Progenitor cell of endocrine pancreas (in vitro differentiated cells): ENCODE data around the gene BPIFA2. TPM values are rescaled to one million over a fixed set of nuclear protein-coding genes. Genes with fewer than 3 reads are reported as not detected.
"Not testable (repeated sequence)": the region's sequence is repeated elsewhere in the genome, so short reads cannot be mapped to it uniquely, and the experiment has no call there.

Experiments
- DNase-seq: peaks from one replicate; pipeline ENCODE4 v3.0.0; 2021; ENCODE audit warnings: low spot score; ENCODE audit not compliant: unreplicated experiment
- H3K27ac Mint-ChIP-seq: 2 replicates; pipeline ENCODE4 v1.8.0; 2021; ENCODE audit warnings: mild to moderate bottlenecking, moderate library complexity, mixed read lengths
- H3K27me3 Mint-ChIP-seq: 2 replicates; pipeline ENCODE4 v1.8.0; 2021; ENCODE audit warnings: mixed read lengths
- H3K36me3 Mint-ChIP-seq: 2 replicates; pipeline ENCODE4 v1.8.0; 2022; ENCODE audit warnings: mixed read lengths; ENCODE audit not compliant: insufficient read depth
- H3K4me1 Mint-ChIP-seq: 2 replicates; pipeline ENCODE4 v1.8.0; 2021; ENCODE audit warnings: low read depth, mixed read lengths
- H3K4me3 Mint-ChIP-seq: 2 replicates; pipeline ENCODE4 v1.8.0; 2021; ENCODE audit warnings: low read depth, mild to moderate bottlenecking, moderate library complexity, mixed read lengths
- H3K9me3 Mint-ChIP-seq: 2 replicates; pipeline ENCODE4 v1.8.0; 2021; ENCODE audit warnings: low read depth, mixed read lengths
- long read RNA-seq: library from polyadenylated mRNA; unstranded; transcript quantifications from one replicate; pipeline ENCODE4 v2.0.0, GENCODE V29; 2020
- total RNA-seq: library from RNA; stranded (reverse); gene quantifications from 2 replicates; pipeline ENCODE4 v1.2.1, GENCODE V29; 2021
- TF ChIP-seq, protein P1 (sequence below): fragments of 200-600 bp; sonication (generic); IDR thresholded peaks from one replicate; pipeline ENCODE4 v1.5.0; 2021; ENCODE audit warnings: antibody characterized with exemption, mild to moderate bottlenecking; ENCODE audit not compliant: unreplicated experiment

Gene BPIFA2, protein sequence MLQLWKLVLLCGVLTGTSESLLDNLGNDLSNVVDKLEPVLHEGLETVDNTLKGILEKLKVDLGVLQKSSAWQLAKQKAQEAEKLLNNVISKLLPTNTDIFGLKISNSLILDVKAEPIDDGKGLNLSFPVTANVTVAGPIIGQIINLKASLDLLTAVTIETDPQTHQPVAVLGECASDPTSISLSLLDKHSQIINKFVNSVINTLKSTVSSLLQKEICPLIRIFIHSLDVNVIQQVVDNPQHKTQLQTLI
- not detected in 2 replicates for total RNA-seq
- long read RNA-seq, result 0 reads

DNA sequence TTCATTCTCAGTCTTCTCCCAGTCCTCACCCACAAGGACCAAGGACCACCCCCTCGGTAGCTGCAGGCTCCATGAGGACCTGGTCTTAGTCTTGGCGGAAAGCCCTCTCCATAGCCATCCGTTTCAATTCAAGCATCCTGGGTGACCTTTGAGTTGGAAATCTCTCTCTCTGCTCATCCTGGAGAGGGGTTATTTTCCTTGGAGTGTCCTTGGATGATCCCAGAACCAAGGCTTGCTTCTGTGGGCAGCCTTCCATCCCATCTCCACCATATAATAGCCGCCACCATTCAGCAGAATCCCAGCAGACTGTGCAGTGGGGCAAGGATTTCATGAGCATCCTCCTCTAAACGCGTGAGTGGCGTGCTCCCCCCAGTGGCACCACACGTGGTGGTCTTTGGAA, at the start of gene BPIFA2:
BPIFA2 (plus strand) TSS at position 301 of the 400 bp plus-strand sequence. CDS start 987 bp downstream, outside the sequence.
- Mint-ChIP-seq H3K9me3 (peaks cover 19% of the 10 kb centered on the region), H3K4me3 (no peak within 1 kb of the TSS), H3K36me3 (no peaks in the 10 kb centered on the region), H3K27me3 (peaks cover 14% of the 10 kb centered on the region), H3K4me1 (peaks cover 4% of the 10 kb centered on the region), H3K27ac (no peak within 1 kb of the TSS)
- no peak for DNase-seq
- TF ChIP-seq, protein P1, sequence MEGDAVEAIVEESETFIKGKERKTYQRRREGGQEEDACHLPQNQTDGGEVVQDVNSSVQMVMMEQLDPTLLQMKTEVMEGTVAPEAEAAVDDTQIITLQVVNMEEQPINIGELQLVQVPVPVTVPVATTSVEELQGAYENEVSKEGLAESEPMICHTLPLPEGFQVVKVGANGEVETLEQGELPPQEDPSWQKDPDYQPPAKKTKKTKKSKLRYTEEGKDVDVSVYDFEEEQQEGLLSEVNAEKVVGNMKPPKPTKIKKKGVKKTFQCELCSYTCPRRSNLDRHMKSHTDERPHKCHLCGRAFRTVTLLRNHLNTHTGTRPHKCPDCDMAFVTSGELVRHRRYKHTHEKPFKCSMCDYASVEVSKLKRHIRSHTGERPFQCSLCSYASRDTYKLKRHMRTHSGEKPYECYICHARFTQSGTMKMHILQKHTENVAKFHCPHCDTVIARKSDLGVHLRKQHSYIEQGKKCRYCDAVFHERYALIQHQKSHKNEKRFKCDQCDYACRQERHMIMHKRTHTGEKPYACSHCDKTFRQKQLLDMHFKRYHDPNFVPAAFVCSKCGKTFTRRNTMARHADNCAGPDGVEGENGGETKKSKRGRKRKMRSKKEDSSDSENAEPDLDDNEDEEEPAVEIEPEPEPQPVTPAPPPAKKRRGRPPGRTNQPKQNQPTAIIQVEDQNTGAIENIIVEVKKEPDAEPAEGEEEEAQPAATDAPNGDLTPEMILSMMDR, result no peak

DNA sequence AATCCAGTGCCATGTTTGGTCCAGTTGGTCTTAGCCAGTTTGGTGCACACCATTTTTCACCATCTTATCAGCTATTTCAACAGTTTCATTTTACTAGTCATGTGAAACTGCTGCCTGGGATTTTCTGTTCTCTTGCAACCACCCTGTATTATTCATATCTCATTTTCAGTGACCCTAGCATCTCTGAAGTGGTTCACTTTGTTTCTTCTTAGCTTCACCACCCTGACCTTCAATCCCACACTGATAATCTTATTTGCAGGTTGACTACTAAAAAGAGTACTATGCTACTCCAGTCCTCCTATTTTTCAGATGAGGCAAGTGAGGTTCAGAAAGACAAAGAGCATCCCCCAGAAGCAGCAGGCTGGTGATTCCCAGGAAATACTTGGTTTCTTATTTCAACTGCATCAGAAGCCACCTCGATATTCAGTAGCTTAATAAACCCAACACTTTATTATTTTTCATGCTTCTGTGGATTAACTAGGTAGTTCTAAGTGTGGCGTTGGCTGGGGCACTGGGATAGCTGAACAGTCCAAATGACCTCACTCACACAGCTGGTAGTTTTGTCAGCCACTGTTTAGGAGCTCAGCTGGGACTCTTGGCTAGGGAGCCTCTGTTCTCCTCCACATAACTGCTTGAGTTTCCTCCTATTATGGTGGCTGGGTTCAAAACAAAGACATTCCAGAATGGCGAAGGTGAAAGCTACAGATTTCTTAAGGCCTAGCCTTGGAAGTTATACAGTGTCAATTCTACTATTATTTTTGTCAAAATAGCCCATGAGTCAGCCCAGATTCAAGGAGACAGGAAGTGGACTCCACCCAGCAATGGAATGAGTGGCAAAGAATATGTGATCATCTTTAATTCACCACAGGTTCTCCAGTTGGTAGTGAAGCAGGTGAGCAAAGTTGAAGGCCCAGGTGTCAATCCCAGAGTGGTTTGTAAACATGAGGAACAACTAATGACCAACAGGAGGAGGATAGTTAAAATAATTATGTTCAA, 47.9 kb upstream of the BPIFA2 start:
- Mint-ChIP-seq H3K36me3 (peaks cover 3% of the 10 kb centered on the region), H3K9me3 (peaks cover 18% of the 10 kb centered on the region), H3K4me3 (no peak overlapping the region), H3K27me3 (peaks cover 13% of the 10 kb centered on the region), H3K4me1 (peaks cover 2% of the 10 kb centered on the region), H3K27ac (no peak overlapping the region)
- TF ChIP-seq, protein P1, result no peak
- DNase-seq, result no peak

DNA sequence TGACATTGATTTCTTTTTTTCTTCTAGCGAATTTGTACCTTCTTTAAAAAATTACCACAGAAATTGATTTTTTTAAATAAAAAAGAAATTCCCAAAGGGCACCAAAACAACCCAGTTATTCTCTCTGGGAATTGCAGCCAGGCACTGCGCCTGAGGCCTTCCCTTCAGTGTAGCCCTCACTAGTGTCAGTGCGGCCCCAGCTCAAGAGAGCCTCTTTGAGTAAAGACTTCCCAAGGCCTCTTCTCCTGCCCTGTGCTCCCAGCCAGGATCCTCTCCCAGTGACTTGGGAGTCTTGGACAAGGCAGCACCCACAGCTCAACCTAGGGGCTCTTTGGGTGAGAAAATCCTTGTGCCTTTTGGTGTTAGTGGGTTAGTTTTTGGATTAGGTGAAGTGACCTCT, 47.0 kb upstream of the BPIFA2 start:
- peaks cover 18% of the 10 kb centered on the region for H3K9me3 Mint-ChIP-seq
- H3K4me1 Mint-ChIP-seq, result peaks cover 2% of the 10 kb centered on the region

DNA sequence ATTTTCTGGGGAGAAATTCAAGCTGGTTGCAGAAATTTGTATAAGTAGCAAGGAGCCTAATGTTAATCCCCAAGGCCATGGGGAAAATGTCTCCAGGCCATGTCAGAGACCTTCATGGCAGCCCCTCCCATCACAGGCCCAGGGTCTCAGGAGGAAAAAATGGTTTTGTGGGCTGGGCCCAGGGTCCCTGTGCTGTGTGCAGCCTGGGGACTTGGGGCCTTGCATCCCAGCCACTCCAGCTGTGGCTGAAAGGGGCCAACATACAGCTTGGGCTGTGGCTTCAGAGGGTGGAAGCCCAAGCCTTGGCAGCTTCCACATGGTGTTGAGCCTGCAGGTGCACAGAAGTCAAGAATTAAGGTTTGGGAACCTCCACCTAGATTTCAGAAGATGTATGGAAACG, 45.7 kb upstream of the BPIFA2 start:
- H3K4me3 Mint-ChIP-seq, H3K27ac Mint-ChIP-seq, H3K4me1 Mint-ChIP-seq, H3K36me3 Mint-ChIP-seq, DNase-seq: not testable (repeated sequence)
- Mint-ChIP-seq H3K9me3 (peaks cover 15% of the 10 kb centered on the region), H3K27me3 (peaks cover 26% of the 10 kb centered on the region)

More for the DNA sequence above, 47.0 kb upstream of the BPIFA2 start:
- DNase-seq, result no peak
- TF ChIP-seq, protein P1, result no peak
- Mint-ChIP-seq H3K36me3 (peaks cover 3% of the 10 kb centered on the region), H3K27ac (no peak overlapping the region), H3K4me3 (no peak overlapping the region), H3K27me3 (peaks cover 20% of the 10 kb centered on the region)

DNA sequence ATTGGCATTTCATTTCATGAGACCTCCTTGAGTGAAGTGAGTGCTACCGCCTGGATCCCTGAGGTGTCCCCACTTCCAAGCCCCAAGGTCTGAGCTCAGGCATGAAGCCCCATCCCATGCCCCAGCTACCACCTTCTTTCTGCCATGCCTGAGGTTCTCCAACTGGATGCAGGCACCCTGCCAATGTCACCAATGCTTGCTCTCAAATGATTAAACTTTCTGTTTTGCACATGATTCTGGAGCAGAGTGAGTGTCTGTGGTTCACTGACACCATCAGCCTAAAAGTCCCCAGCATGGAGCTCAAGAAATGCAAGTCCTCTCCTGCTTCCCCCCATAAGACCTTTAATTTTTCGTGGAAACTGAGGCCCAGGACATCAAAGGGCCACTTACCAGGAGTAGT, 43.7 kb upstream of the BPIFA2 start:
- no peak for DNase-seq
- TF ChIP-seq, protein P1, result no peak

More for the DNA sequence above, 43.7 kb upstream of the BPIFA2 start:
- Mint-ChIP-seq H3K4me1 (no peaks in the 10 kb centered on the region), H3K9me3 (peaks cover 17% of the 10 kb centered on the region), H3K36me3 (peaks cover 2% of the 10 kb centered on the region), H3K27ac (no peak overlapping the region), H3K4me3 (no peak overlapping the region), H3K27me3 (peaks cover 27% of the 10 kb centered on the region)
